GM12878 (cell line): Measurements from ENCODE around the gene CHRNB2. TPM values are rescaled to one million over a fixed set of nuclear protein-coding genes. Genes with fewer than 3 reads are reported as not detected.

ENCODE experiments used
- ATAC-seq: fragments of 200-7000 bp; cut with Tn5 transposase; 3 replicates; pipeline ENCODE4 v1.9.1; 2020; ENCODE audit warnings: mild to moderate bottlenecking, moderate library complexity
- BruUV-seq: library from RNA; stranded (reverse); fragments of 400-500 nt; replicated peaks from 2 replicates; lab custom pipeline; 2021; lab: Mats Ljungman, UMichigan
- CTCF ChIA-PET: fragments of 300-600 bp; sonication (Branson Sonifier 250); formaldehyde crosslinking; extraction: SDS; loops from one replicate; lab custom pipeline; 2021; ENCODE audit warnings: inconsistent platforms; lab: Yijun Ruan, JAX
- POLR2A ChIA-PET: fragments of 350-600 bp; formaldehyde crosslinking; extraction: SDS; loops from one replicate; lab custom pipeline; 2021; ENCODE audit warnings: inconsistent platforms; lab: Charles Lee
- RAD21 ChIA-PET: fragments of 300-600 bp; sonication (Branson Sonifier 250); formaldehyde crosslinking; loops from one replicate; lab custom pipeline; 2023; ENCODE audit warnings: antibody characterized with exemption; ENCODE audit not compliant: unreplicated experiment; lab: Charles Lee
- SMC1A ChIA-PET: fragments of 300-600 bp; sonication (Branson Sonifier 250); formaldehyde crosslinking; loops from one replicate; lab custom pipeline; 2023; ENCODE audit not compliant: unreplicated experiment, uncharacterized antibody; lab: Charles Lee
- DNase-seq: peaks from one replicate; pipeline ENCODE4 v3.0.0-alpha.2; 2011; ENCODE audit warnings: low read depth, low spot score
- FAIRE-seq: peaks from 3 replicates; lab custom pipeline; 2011; peaks lifted over from hg19 to GRCh38; lab: Jason Lieb, UNC
- H2AFZ ChIP-seq: 2 replicates; pipeline ENCODE4 v1.6.0; 2011; ENCODE audit warnings: low read depth, low read length, control low read depth; ENCODE audit not compliant: control insufficient read depth
- H3K27ac ChIP-seq: 2 replicates; pipeline ENCODE4 v1.5.1; 2011; ENCODE audit warnings: control low read depth; ENCODE audit not compliant: control insufficient read depth, insufficient read depth
- H3K27me3 ChIP-seq, 2 experiments: replicated peaks in 1 of 2; 2 replicates each; pipeline versions ENCODE4 v1.6.0 to v1.6.1; 2011; ENCODE audit warnings: low read length in 1 of 2; ENCODE audit not compliant: control insufficient read depth in 2 of 2, insufficient read depth in 2 of 2
- H3K36me3 ChIP-seq, 2 experiments: 2 replicates each; pipeline ENCODE4 v1.5.1; 2011; ENCODE audit warnings: low read length in 1 of 2; ENCODE audit not compliant: control insufficient read depth in 2 of 2, insufficient read depth in 2 of 2
- H3K4me1 ChIP-seq: 2 replicates; pipeline ENCODE4 v1.6.1; 2011; ENCODE audit warnings: mild to moderate bottlenecking, low read length, moderate library complexity, mixed read lengths; ENCODE audit not compliant: control insufficient read depth, insufficient read depth
- H3K4me2 ChIP-seq: 2 replicates; pipeline ENCODE4 v1.6.0; 2011; ENCODE audit warnings: control low read depth; ENCODE audit not compliant: control insufficient read depth, insufficient read depth
- H3K4me3 ChIP-seq: fragments of 200-600 bp; sonication (generic); 2 replicates; pipeline ENCODE4 v1.5.1; 2016
- H3K79me2 ChIP-seq: 2 replicates; pipeline ENCODE4 v1.6.0; 2011; ENCODE audit warnings: low read length; ENCODE audit not compliant: control insufficient read depth, insufficient read depth
- H3K9ac ChIP-seq: 2 replicates; pipeline ENCODE4 v1.8.0; 2011; ENCODE audit warnings: low read length, control low read depth, mixed read lengths; ENCODE audit not compliant: control insufficient read depth, insufficient read depth
- H3K9me3 ChIP-seq: replicated peaks from 3 replicates; pipeline ENCODE4 v1.5.1; 2011; ENCODE audit warnings: mild to moderate bottlenecking, low read length; ENCODE audit not compliant: control insufficient read depth, insufficient read depth
- H4K20me1 ChIP-seq: 2 replicates; pipeline ENCODE4 v1.6.0; 2011; ENCODE audit not compliant: control insufficient read depth, insufficient read depth
- BRCA1 ChIP-seq: IDR thresholded peaks from 2 replicates; pipeline ENCODE4 v1.6.1; 2011; ENCODE audit warnings: low read depth, low read length, improper control_type of control experiment
- EED ChIP-seq: sonication (generic); IDR thresholded peaks from 2 replicates; pipeline ENCODE4 v1.6.1; 2016; ENCODE audit warnings: antibody characterized with exemption, low read depth
- JUND ChIP-seq: IDR thresholded peaks from 2 replicates; pipeline ENCODE4 v1.6.1; 2012; ENCODE audit warnings: low read depth, mild to moderate bottlenecking, low read length, improper control_type of control experiment, moderate library complexity
- LARP7 ChIP-seq: fragments of 450-650 bp; IDR thresholded peaks from 2 replicates; pipeline ENCODE4 v1.6.1; 2017; ENCODE audit warnings: mild to moderate bottlenecking
- MLLT1 ChIP-seq: fragments of 450-650 bp; IDR thresholded peaks from 2 replicates; pipeline ENCODE4 v1.6.1; 2016; ENCODE audit warnings: mild to moderate bottlenecking
- NFIC ChIP-seq: IDR thresholded peaks from 2 replicates; pipeline ENCODE4 v1.6.1; 2012; ENCODE audit warnings: low read depth, mild to moderate bottlenecking, inconsistent platforms, low read length, moderate library complexity
- POLR2AphosphoS5 ChIP-seq: IDR thresholded peaks from 2 replicates; pipeline ENCODE4 v1.6.1; 2011; ENCODE audit warnings: mild to moderate bottlenecking, low read length, inconsistent platforms
- RB1 ChIP-seq: fragments of 450-650 bp; formaldehyde crosslinking; IDR thresholded peaks from 2 replicates; pipeline ENCODE4 v1.6.1; 2017; ENCODE audit warnings: mild to moderate bottlenecking, borderline replicate concordance
- STAT1 ChIP-seq: fragments of 450-650 bp; conservative IDR thresholded peaks from 2 replicates; pipeline ENCODE4 v1.6.1; 2014; ENCODE audit warnings: antibody characterized with exemption, mild to moderate bottlenecking
- ZZZ3 ChIP-seq: IDR thresholded peaks from 2 replicates; pipeline ENCODE4 v1.6.1; 2011; ENCODE audit warnings: low read depth; ENCODE audit not compliant: control insufficient read depth, insufficient read length
- WGBS: methylation state at CpG from one replicate; pipeline ENCODE4 v1.1.6; 2016; ENCODE audit warnings: low lambda C conversion rate; ENCODE audit not compliant: insufficient replicate concordance, insufficient coverage; ENCODE audit errors: missing lambda C conversion rate; 5-methylcytosine and 5-hydroxymethylcytosine counted together
- in situ Hi-C: fragments of 300-500 bp; cut with MboI; formaldehyde crosslinking; loops from 9 replicates; pipeline ENCODE4 v1.14.3; 2018; ENCODE audit warnings: mixed read lengths
- intact Hi-C: fragments of 100-400 bp; cut with micrococcal nuclease; formaldehyde crosslinking; loops from one replicate; pipeline ENCODE4 v1.14.2; 2022; ENCODE audit not compliant: unreplicated experiment
- polyA plus RNA-seq, 11 experiments: library from polyadenylated mRNA; depleted of rRNA in 4 of 11; unstranded in 6 of 11; stranded (reverse) in 5 of 11; fragments of >200 nt; fragmentation: Nextera tagmentation in 4 of 11; fragmentation: Illumina TruSeq in 1 of 11; extraction: Ambion mirVana in 4 of 11; extraction: Trizol in 1 of 11; gene quantifications; 1 replicate in 1 of 11; 2 replicates in 10 of 11; pipeline versions ENCODE4 v1.2.1 to v1.2.3, GENCODE V29; 2011 to 2016; ENCODE audit warnings: inconsistent platforms in 2 of 11, missing spikeins in 2 of 11, low read depth in 1 of 11
- total RNA-seq, 4 experiments: library from RNA; depleted of rRNA in 3 of 4; stranded (reverse); fragments of >200 nt in 3 of 4; fragmentation: Illumina TruSeq in 1 of 4; extraction: Trizol in 1 of 4; gene quantifications; 2 replicates each; pipeline versions ENCODE4 v1.2.1 to v1.2.3, GENCODE V29; 2013 to 2021
- TF ChIP-seq, protein P1 (sequence below): fragments of 450-650 bp; IDR thresholded peaks from 2 replicates; pipeline ENCODE4 v1.6.1; 2017; ENCODE audit warnings: mild to moderate bottlenecking

CHRNB2 gene
- total and polyA plus RNA-seq, 10 of the 15 experiments (the other 5 are each of a cell fraction or from before 2014, with no cell fraction given) = 0.01 to 0.11 (median 0.03) TPM; not detected in 6

GRCh38 chr1:154520333-154520732 lies 47.2 kb upstream of the CHRNB2 start (continued):
- TF ChIP-seq EED (no peak), RB1 (no peak)

DNA sequence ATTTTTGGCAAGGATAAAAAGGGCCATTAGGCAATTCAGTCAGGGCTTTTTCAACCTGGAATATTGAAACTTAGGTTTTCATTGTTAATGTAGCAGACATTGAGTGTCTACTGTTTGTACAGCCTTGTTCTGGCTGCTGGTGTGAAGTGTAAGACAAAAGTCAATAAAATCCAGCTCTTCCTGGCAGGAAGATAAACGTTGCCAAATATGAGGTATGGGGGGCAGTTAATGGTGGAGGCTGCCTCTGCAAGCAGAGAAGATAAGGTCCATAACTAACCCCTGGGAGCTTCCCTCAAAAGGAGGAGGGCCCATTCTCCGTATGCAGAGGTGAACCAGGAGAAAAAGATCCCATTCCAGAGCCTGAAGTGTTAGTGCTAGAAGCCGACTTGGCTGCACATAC lies 45.9 kb upstream of the CHRNB2 start:
- no peaks in the 10 kb centered on the region for H3K4me1 ChIP-seq
- 14% methylated on average over 3 of the region's 3 CpGs for WGBS
- no peak for DNase-seq
- H3K27ac ChIP-seq = no peak overlapping the region
- H3K36me3 ChIP-seq = no peaks in the 10 kb centered on the region
- no peak for FAIRE-seq
- BruUV-seq = no TSS peak
- ChIA-PET POLR2A (no interaction called here), CTCF (interaction anchor here (4.1 kb wide), 1 partner anchor 42 kb away, joined by 21 read pairs; no protein-coding TSS in a partner anchor), RAD21 (interaction anchor here (1.3 kb wide), 1 partner anchor 41 kb away, joined by 4 read pairs; no protein-coding TSS in a partner anchor), SMC1A (interaction anchor here (0.9 to 2.5 kb wide), 3 partner anchors 9 to 25 kb away, joined by 3 to 9 read pairs (median 3); no protein-coding TSS in a partner anchor)
- H3K79me2 ChIP-seq = no peaks in the 10 kb centered on the region
- H3K9me3 ChIP-seq = no peaks in the 10 kb centered on the region
- TF ChIP-seq MLLT1 (no peak), EED (no peak), LARP7 (no peak)
- no peak for ATAC-seq
- in situ Hi-C loops (no loop called here), intact Hi-C loops (no loop called here)
- H3K4me3 ChIP-seq = no peak overlapping the region
- H3K9ac ChIP-seq = no peak overlapping the region
- no peaks in the 10 kb centered on the region for H4K20me1 ChIP-seq
- H3K4me2 ChIP-seq = no peak overlapping the region
- H2AFZ ChIP-seq = no peak overlapping the region
- H3K27me3 ChIP-seq = no peaks in the 10 kb centered on the region; a peak in 1 of 4 replicates

DNA sequence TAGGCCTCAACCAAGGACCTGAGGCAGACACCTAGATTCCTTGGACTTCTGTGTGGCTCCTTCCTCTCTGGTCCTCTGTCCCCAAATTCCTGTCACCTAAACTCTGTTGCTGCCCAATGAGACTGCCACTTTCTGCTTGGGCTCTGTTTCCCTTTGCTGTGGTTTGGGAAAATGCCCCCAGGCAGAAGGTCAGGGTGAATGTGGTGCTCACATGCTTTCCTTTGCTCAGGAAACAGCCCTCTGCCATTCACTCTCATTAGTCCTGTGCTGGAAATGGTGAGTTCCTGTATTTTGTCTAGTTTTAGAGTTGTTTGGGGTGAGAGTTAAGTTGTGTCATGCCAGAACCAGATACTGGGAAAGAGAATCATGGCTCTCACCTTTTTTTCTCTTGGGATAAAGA lies 42.7 kb upstream of the CHRNB2 start:
- Histone ChIP-seq H3K27ac (no peak overlapping the region), H3K27me3 (no peaks in the 10 kb centered on the region), H3K4me2 (no peak overlapping the region), H4K20me1 (no peaks in the 10 kb centered on the region), H3K4me3 (no peak overlapping the region), H3K4me1 (no peaks in the 10 kb centered on the region), H2AFZ (no peak overlapping the region), H3K36me3 (no peaks in the 10 kb centered on the region), H3K9me3 (no peaks in the 10 kb centered on the region), H3K79me2 (no peaks in the 10 kb centered on the region), H3K9ac (no peak overlapping the region)
- CTCF ChIA-PET = interaction anchor here (1.0 kb wide), 1 partner anchor 22 kb away, joined by 3 read pairs; no protein-coding TSS in a partner anchor
- POLR2A ChIA-PET = no interaction called here
- intact Hi-C loops = no loop called here
- FAIRE-seq (no peak), DNase-seq (no peak), ATAC-seq (no peak)
- RAD21 ChIA-PET = no interaction called here
- SMC1A ChIA-PET = interaction anchor here (1.0 to 1.2 kb wide), 2 partner anchors 22 to 45 kb away, joined by 3 to 4 read pairs; no protein-coding TSS in a partner anchor
- in situ Hi-C loops = no loop called here
- BruUV-seq = no TSS peak
- TF ChIP-seq LARP7 (no peak), STAT1 (no peak), JUND (no peak), BRCA1 (no peak), MLLT1 (no peak), ZZZ3 (no peak), POLR2AphosphoS5 (no peak), NFIC (no peak)
- TF ChIP-seq, protein P1, sequence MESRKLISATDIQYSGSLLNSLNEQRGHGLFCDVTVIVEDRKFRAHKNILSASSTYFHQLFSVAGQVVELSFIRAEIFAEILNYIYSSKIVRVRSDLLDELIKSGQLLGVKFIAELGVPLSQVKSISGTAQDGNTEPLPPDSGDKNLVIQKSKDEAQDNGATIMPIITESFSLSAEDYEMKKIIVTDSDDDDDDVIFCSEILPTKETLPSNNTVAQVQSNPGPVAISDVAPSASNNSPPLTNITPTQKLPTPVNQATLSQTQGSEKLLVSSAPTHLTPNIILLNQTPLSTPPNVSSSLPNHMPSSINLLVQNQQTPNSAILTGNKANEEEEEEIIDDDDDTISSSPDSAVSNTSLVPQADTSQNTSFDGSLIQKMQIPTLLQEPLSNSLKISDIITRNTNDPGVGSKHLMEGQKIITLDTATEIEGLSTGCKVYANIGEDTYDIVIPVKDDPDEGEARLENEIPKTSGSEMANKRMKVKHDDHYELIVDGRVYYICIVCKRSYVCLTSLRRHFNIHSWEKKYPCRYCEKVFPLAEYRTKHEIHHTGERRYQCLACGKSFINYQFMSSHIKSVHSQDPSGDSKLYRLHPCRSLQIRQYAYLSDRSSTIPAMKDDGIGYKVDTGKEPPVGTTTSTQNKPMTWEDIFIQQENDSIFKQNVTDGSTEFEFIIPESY = no peak
